Liver (tissue), 9 donors: Measurements from ENCODE around the gene CCDC32. TPM values are rescaled to one million over a fixed set of nuclear protein-coding genes. Genes with fewer than 3 reads are reported as not detected.

Experiments used
- DNase-seq: peaks from one replicate; pipeline ENCODE4 v3.0.0-alpha.2; 2017; ENCODE audit warnings: low spot score
- H3K27ac ChIP-seq, 2 donors: one replicate each; pipeline ENCODE4 v1.7.0; 2013; ENCODE audit warnings: inconsistent platforms in 2 of 2, low read length in 2 of 2, control low read depth in 1 of 2, low read depth in 1 of 2, mild to moderate bottlenecking in 1 of 2
- H3K27me3 ChIP-seq, 4 donors: one replicate each; pipeline versions ENCODE4 v1.6.1 to v1.7.0; 2013; ENCODE audit warnings: low read length in 3 of 4, inconsistent platforms in 1 of 4, mild to moderate bottlenecking in 1 of 4, moderate library complexity in 1 of 4; ENCODE audit not compliant: control insufficient read depth in 4 of 4, insufficient read depth in 4 of 4
- H3K36me3 ChIP-seq, 4 donors: one replicate each; pipeline versions ENCODE4 v1.6.1 to v1.7.0; 2013; ENCODE audit warnings: low read length in 3 of 4, mild to moderate bottlenecking in 3 of 4, low read depth in 1 of 4, moderate library complexity in 1 of 4; ENCODE audit not compliant: control insufficient read depth in 4 of 4, insufficient read depth in 3 of 4
- H3K4me1 ChIP-seq, 4 donors: one replicate each; pipeline versions ENCODE4 v1.6.1 to v1.7.0; 2013; ENCODE audit warnings: low read length in 3 of 4, mild to moderate bottlenecking in 3 of 4, moderate library complexity in 1 of 4; ENCODE audit not compliant: control insufficient read depth in 4 of 4, insufficient read depth in 4 of 4
- H3K4me3 ChIP-seq, 3 donors: one replicate each; pipeline versions ENCODE4 v1.6.1 to v1.7.0; 2013; ENCODE audit warnings: low read length in 3 of 3, control low read depth in 1 of 3, low read depth in 1 of 3, mild to moderate bottlenecking in 1 of 3
- H3K9ac ChIP-seq, 2 donors: one replicate each; pipeline ENCODE4 v1.7.0; 2013; ENCODE audit warnings: low read length in 2 of 2, mild to moderate bottlenecking in 2 of 2, moderate library complexity in 2 of 2, control low read depth in 1 of 2, low read depth in 1 of 2
- H3K9me3 ChIP-seq, 4 donors: one replicate each; pipeline versions ENCODE4 v1.6.1 to v1.7.0; 2013; ENCODE audit warnings: low read length in 3 of 4; ENCODE audit not compliant: control insufficient read depth in 4 of 4
- ATF3 ChIP-seq: IDR thresholded peaks from 2 replicates; pipeline ENCODE4 v1.6.1; 2016; ENCODE audit warnings: antibody characterized with exemption
- CTCF ChIP-seq: fragments of 150-350 bp; IDR thresholded peaks from 2 replicates; pipeline ENCODE4 v1.5.1; 2017; ENCODE audit warnings: improper control_type of control experiment, low read depth, low read length; ENCODE audit not compliant: missing input control
- EGR1 ChIP-seq, 2 donors: IDR thresholded peaks; 2 replicates each; pipeline ENCODE4 v1.6.1; 2016 to 2018; ENCODE audit warnings: antibody characterized with exemption in 2 of 2, low read depth in 2 of 2
- FOXA1 ChIP-seq: IDR thresholded peaks from 2 replicates; pipeline ENCODE4 v1.6.1; 2016; ENCODE audit warnings: antibody characterized with exemption
- FOXA2 ChIP-seq: IDR thresholded peaks from 2 replicates; pipeline ENCODE4 v1.6.1; 2016; ENCODE audit warnings: antibody characterized with exemption
- GABPA ChIP-seq, 2 donors: IDR thresholded peaks in 1 of 2; conservative IDR thresholded peaks in 1 of 2; 2 replicates each; pipeline ENCODE4 v1.6.1; 2016; ENCODE audit warnings: antibody characterized with exemption in 2 of 2, mild to moderate bottlenecking in 1 of 2, moderate library complexity in 1 of 2
- HNF4A ChIP-seq, 2 donors: conservative IDR thresholded peaks; 2 replicates each; pipeline ENCODE4 v1.6.1; 2016; ENCODE audit warnings: antibody characterized with exemption in 2 of 2, mild to moderate bottlenecking in 2 of 2
- HNF4G ChIP-seq: IDR thresholded peaks from 2 replicates; pipeline ENCODE4 v1.6.1; 2016; ENCODE audit warnings: antibody characterized with exemption
- JUND ChIP-seq, 2 donors: IDR thresholded peaks; 2 replicates each; pipeline ENCODE4 v1.6.1; 2016; ENCODE audit warnings: antibody characterized with exemption in 2 of 2
- MAX ChIP-seq: IDR thresholded peaks from 2 replicates; pipeline ENCODE4 v1.6.1; 2016; ENCODE audit warnings: antibody characterized with exemption
- NR2F2 ChIP-seq: IDR thresholded peaks from 2 replicates; pipeline ENCODE4 v1.6.1; 2016; ENCODE audit warnings: antibody characterized with exemption
- RAD21 ChIP-seq, 2 donors: IDR thresholded peaks; 2 replicates each; pipeline ENCODE4 v1.6.1; 2016; ENCODE audit warnings: antibody characterized with exemption in 2 of 2, mild to moderate bottlenecking in 2 of 2
- REST ChIP-seq: IDR thresholded peaks from 2 replicates; pipeline ENCODE4 v1.6.1; 2016; ENCODE audit warnings: antibody characterized with exemption, mild to moderate bottlenecking
- RXRA ChIP-seq, 2 donors: IDR thresholded peaks; 2 replicates each; pipeline ENCODE4 v1.6.1; 2017 to 2018; ENCODE audit warnings: antibody characterized with exemption in 2 of 2, mild to moderate bottlenecking in 1 of 2
- SP1 ChIP-seq: IDR thresholded peaks from 2 replicates; pipeline ENCODE4 v1.6.1; 2018; ENCODE audit warnings: antibody characterized with exemption, mild to moderate bottlenecking
- TAF1 ChIP-seq: conservative IDR thresholded peaks from 2 replicates; pipeline ENCODE4 v1.6.1; 2016; ENCODE audit warnings: antibody characterized with exemption, mild to moderate bottlenecking
- YY1 ChIP-seq: IDR thresholded peaks from 2 replicates; pipeline ENCODE4 v1.6.1; 2016; ENCODE audit warnings: antibody characterized with exemption, mild to moderate bottlenecking
- ZBTB33 ChIP-seq: IDR thresholded peaks from 2 replicates; pipeline ENCODE4 v1.6.1; 2016; ENCODE audit warnings: antibody characterized with exemption
- WGBS: extraction: QIAGEN DNeasy Blood & Tissue Kit; methylation state at CpG from one replicate; pipeline ENCODE4 v1.1.7; 2013; 5-methylcytosine and 5-hydroxymethylcytosine counted together
- polyA plus RNA-seq, 2 donors: library from polyadenylated mRNA; stranded (reverse) in 1 of 2; unstranded in 1 of 2; fragments of 200-250 nt in 1 of 2; fragments of >200 nt in 1 of 2; fragmentation: Nextera tagmentation in 1 of 2; extraction: Ambion mirVana in 1 of 2; gene quantifications; one replicate each; pipeline versions ENCODE4 v1.2.1 to v1.2.3, GENCODE V29; 2013 to 2015
- total RNA-seq, 2 donors: library from RNA; depleted of rRNA; stranded (reverse); fragments of >200 nt; gene quantifications; one replicate each; pipeline ENCODE4 v1.2.3, GENCODE V29; 2014
- donor health status: healthy.
- donor health status: healthy.
- donor health status: healthy.
- donor health status: healthy.
- donor health status: healthy.

Gene CCDC32
- total and polyA plus RNA-seq, 4 donors, result 7.9 to 13.5 (median 8.9) TPM

- no peak for TF ChIP-seq NR2F2
- no peak for TF ChIP-seq FOXA1
- no peak for TF ChIP-seq YY1
- TF ChIP-seq JUND (IDR thresholded peaks at IDR 0.05), result no peak
- TF ChIP-seq ZBTB33, result no peak
- no peak for TF ChIP-seq RXRA (IDR thresholded peaks at IDR 0.05)
- no peak for TF ChIP-seq MAX
- TF ChIP-seq FOXA2, result no peak
- TF ChIP-seq TAF1, result no peak
- no peak for TF ChIP-seq HNF4G
- TF ChIP-seq EGR1 (IDR thresholded peaks at IDR 0.05; ENCODE audit: low read depth in 2 of 2), result no peak
- no peak for TF ChIP-seq CTCF
- TF ChIP-seq GABPA (IDR thresholded peaks at IDR 0.05 in 1 of 2, conservative IDR thresholded peaks at IDR 0.05 in 1 of 2), result no peak
- no peak for TF ChIP-seq ATF3
- no peak for TF ChIP-seq SP1
- TF ChIP-seq REST, result no peak
- no peaks in the 10 kb centered on the region for H3K36me3 ChIP-seq
- H3K27ac ChIP-seq, result no peak overlapping the region
- no peaks in the 10 kb centered on the region for H3K9me3 ChIP-seq
- WGBS, result 95% methylated on average over 6 of the region's 6 CpGs
- no peaks in the 10 kb centered on the region for H3K27me3 ChIP-seq
- DNase-seq, result no peak
- H3K9ac ChIP-seq, result no peak overlapping the region
- H3K4me3 ChIP-seq, result no peak overlapping the region
- H3K4me1 ChIP-seq, result no peaks in the 10 kb centered on the region
Observed at GRCh38 chr15:40528801-40529200, 36.0 kb downstream of the CCDC32 start.

- no peaks in the 10 kb centered on the region for H3K36me3 ChIP-seq
- H3K4me3 ChIP-seq, result no peak overlapping the region
- H3K4me1 ChIP-seq, result no peaks in the 10 kb centered on the region
- 96% methylated on average over 3 of the region's 3 CpGs for WGBS
- H3K9me3 ChIP-seq, result no peaks in the 10 kb centered on the region
- no peaks in the 10 kb centered on the region for H3K27me3 ChIP-seq
- no peak for DNase-seq
- no peak overlapping the region for H3K27ac ChIP-seq
- no peak overlapping the region for H3K9ac ChIP-seq
- no peak for TF ChIP-seq ATF3
- no peak for TF ChIP-seq ZBTB33
- no peak for TF ChIP-seq MAX
- TF ChIP-seq NR2F2, result no peak
- TF ChIP-seq YY1, result no peak
- TF ChIP-seq HNF4A (conservative IDR thresholded peaks at IDR 0.05), result no peak
- TF ChIP-seq FOXA1, result no peak
- no peak for TF ChIP-seq HNF4G
- TF ChIP-seq SP1, result no peak
- no peak for TF ChIP-seq TAF1
- no peak for TF ChIP-seq RAD21 (IDR thresholded peaks at IDR 0.05)
- TF ChIP-seq EGR1 (IDR thresholded peaks at IDR 0.05; ENCODE audit: low read depth in 2 of 2), result no peak
Observed at GRCh38 chr15:40525855-40526254, 39.0 kb downstream of the CCDC32 start.
